Endothelial cell of umbilical vein (primary cell): ENCODE results near the gene RAD9A.

Source experiments
- CTCF ChIP-seq, 2 donors: IDR thresholded peaks; 1 replicate in 1 of 2; 2 replicates in 1 of 2; pipeline ENCODE4 v1.5.1; 2011; ENCODE audit warnings: low read length in 2 of 2, mild to moderate bottlenecking in 2 of 2, moderate library complexity in 2 of 2, control low read depth in 1 of 2, inconsistent platforms in 1 of 2, low read depth in 1 of 2; ENCODE audit not compliant: insufficient read depth in 1 of 2; ENCODE audit errors: extremely low read depth in 1 of 2
- EZH2 ChIP-seq: IDR thresholded peaks from 2 replicates; pipeline ENCODE4 v1.6.1; 2012; ENCODE audit warnings: borderline replicate concordance, low read depth, mild to moderate bottlenecking, moderate library complexity, low read length, inconsistent platforms; ENCODE audit not compliant: severe bottlenecking
- FOS ChIP-seq: IDR thresholded peaks from 2 replicates; pipeline ENCODE4 v1.6.1; 2011; ENCODE audit warnings: mild to moderate bottlenecking, low read length, moderate library complexity, borderline replicate concordance; ENCODE audit not compliant: insufficient read depth
- GATA2 ChIP-seq: IDR thresholded peaks from 2 replicates; pipeline ENCODE4 v1.7.0; 2011; ENCODE audit warnings: low read depth, mild to moderate bottlenecking, moderate library complexity, mixed read lengths, low read length; ENCODE audit not compliant: insufficient read length, insufficient read depth
- JUN ChIP-seq: IDR thresholded peaks from 2 replicates; pipeline ENCODE4 v1.6.1; 2011; ENCODE audit warnings: borderline replicate concordance, low read depth; ENCODE audit not compliant: insufficient read length, insufficient read depth
- MAX ChIP-seq: IDR thresholded peaks from 2 replicates; pipeline ENCODE4 v1.6.1; 2011; ENCODE audit not compliant: insufficient read depth, insufficient read length
- MYC ChIP-seq: IDR thresholded peaks from one replicate; pipeline ENCODE4 v1.6.1; 2011; ENCODE audit warnings: mild to moderate bottlenecking, low read depth, low read length
- POLR2A ChIP-seq: IDR thresholded peaks from 2 replicates; pipeline ENCODE4 v1.6.1; 2012; ENCODE audit warnings: low read depth, mild to moderate bottlenecking, control low read depth, low read length
- POLR2AphosphoS5 ChIP-seq: IDR thresholded peaks from 2 replicates; pipeline ENCODE4 v1.6.1; 2012; ENCODE audit warnings: low read depth, mild to moderate bottlenecking, control low read depth, low read length, moderate library complexity; ENCODE audit not compliant: insufficient read depth

- TF ChIP-seq POLR2AphosphoS5 (no peak), MAX (no peak), EZH2 (no peak), CTCF (IDR thresholded peaks at IDR 0.05; ENCODE audit: extremely low read depth in 1 of 2, insufficient read depth in 1 of 2, low read depth in 1 of 2, low read length in 2 of 2) (no peak), POLR2A (no peak), MYC (no peak), JUN (no peak), GATA2 (no peak), FOS (no peak)
Measured at GRCh38 chr11:67376873-67377808, 14.6 kb upstream of the RAD9A start.
